ENCODE results near the gene FAM222A. TPM values are rescaled to one million over a fixed set of nuclear protein-coding genes. Genes with fewer than 3 reads are reported as not detected.

The FAM222A gene
- total RNA-seq, 4 donors from 2014 or later, result 1.4 to 3.0 (median 1.8) TPM

GRCh38 chr12:109697877-109698468 is 15.7 kb upstream of the FAM222A start:
- H3K4me1 ChIP-seq, result peaks cover 8 to 11% (median 9%) of the 10 kb centered on the region in 4 donors
- no peak for DNase-seq
- no peaks in the 10 kb centered on the region for H3K36me3 ChIP-seq
- H3K27me3 ChIP-seq, result no peaks in the 10 kb centered on the region
- H3K4me3 ChIP-seq, result no peak overlapping the region
- in situ Hi-C loops (cut with MboI; ENCODE audit: low pct_ligation_motif_present in 1 of 4, low pct_unique_long_range_greater_than_20kb in 1 of 4, low sequenced_read_pairs in 3 of 4), result no loop called here
- H3K27ac ChIP-seq, result no peak overlapping the region
- H3K9me3 ChIP-seq, result no peaks in the 10 kb centered on the region
- intact Hi-C loops (cut with DNase I; ENCODE audit: low total_unique reads), result loop anchor here (10.0 kb wide), 1 partner anchor 83 kb away; no protein-coding TSS in a partner anchor
- no peak for TF ChIP-seq POLR2A (IDR thresholded peaks at IDR 0.05)
- TF ChIP-seq, protein P1, sequence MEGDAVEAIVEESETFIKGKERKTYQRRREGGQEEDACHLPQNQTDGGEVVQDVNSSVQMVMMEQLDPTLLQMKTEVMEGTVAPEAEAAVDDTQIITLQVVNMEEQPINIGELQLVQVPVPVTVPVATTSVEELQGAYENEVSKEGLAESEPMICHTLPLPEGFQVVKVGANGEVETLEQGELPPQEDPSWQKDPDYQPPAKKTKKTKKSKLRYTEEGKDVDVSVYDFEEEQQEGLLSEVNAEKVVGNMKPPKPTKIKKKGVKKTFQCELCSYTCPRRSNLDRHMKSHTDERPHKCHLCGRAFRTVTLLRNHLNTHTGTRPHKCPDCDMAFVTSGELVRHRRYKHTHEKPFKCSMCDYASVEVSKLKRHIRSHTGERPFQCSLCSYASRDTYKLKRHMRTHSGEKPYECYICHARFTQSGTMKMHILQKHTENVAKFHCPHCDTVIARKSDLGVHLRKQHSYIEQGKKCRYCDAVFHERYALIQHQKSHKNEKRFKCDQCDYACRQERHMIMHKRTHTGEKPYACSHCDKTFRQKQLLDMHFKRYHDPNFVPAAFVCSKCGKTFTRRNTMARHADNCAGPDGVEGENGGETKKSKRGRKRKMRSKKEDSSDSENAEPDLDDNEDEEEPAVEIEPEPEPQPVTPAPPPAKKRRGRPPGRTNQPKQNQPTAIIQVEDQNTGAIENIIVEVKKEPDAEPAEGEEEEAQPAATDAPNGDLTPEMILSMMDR (IDR thresholded peaks at IDR 0.05), result no peak
- 74 to 83% methylated on average over 1 to 11 of the region's 11 CpGs for WGBS, 2 donors (ENCODE audit: low coverage in 1 of 2)

- no peak overlapping the region for H3K27ac ChIP-seq
- H3K27me3 ChIP-seq, result no peaks in the 10 kb centered on the region
- no peaks in the 10 kb centered on the region for H3K9me3 ChIP-seq
- H3K4me3 ChIP-seq, result no peak overlapping the region
- peaks cover 8 to 11% (median 9%) of the 10 kb centered on the region in 4 donors for H3K4me1 ChIP-seq
- TF ChIP-seq, protein P1 (IDR thresholded peaks at IDR 0.05), result no peak
- TF ChIP-seq POLR2A (IDR thresholded peaks at IDR 0.05) (no peak), EP300 (IDR thresholded peaks at IDR 0.05; ENCODE audit: low read depth) (no peak), POLR2AphosphoS5 (IDR thresholded peaks at IDR 0.05) (no peak)
- WGBS, 2 donors (ENCODE audit: low coverage in 1 of 2), result 89% methylated on average over 7 of the region's 7 CpGs; no CpG with 5 or more reads in 1 of the 2 donors
- intact Hi-C loops (cut with DNase I; ENCODE audit: low total_unique reads), result loop anchor here (10.0 kb wide), 1 partner anchor 84 kb away; no protein-coding TSS in a partner anchor
- DNase-seq, result no peak
- in situ Hi-C loops (cut with MboI; ENCODE audit: low pct_ligation_motif_present in 1 of 4, low pct_unique_long_range_greater_than_20kb in 1 of 4, low sequenced_read_pairs in 3 of 4), result no loop called here
- no peaks in the 10 kb centered on the region for H3K36me3 ChIP-seq
Observed at GRCh38 chr12:109698820-109699219, 14.8 kb upstream of the FAM222A start.

DNA sequence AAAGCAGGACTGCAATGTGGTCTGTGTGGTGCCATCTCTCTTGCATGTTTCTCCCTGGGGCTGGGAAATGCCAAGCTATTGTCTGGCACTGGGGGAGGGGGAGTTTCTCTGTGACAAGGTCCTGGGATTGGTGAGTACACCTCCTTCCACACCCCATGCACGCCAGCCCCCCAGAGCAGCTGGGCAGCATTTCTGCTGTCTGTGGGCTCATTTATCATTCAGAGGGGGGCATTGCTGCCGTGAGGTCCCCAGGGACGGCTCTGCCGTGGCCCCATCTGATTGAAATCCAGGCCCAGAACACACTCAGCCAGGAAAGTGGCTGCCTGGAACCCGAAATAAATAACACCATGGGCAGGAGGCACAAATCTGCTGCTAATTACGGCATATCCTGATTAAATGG is 12.6 kb upstream of the FAM222A start:
- no peaks in the 10 kb centered on the region for H3K36me3 ChIP-seq
- 71% methylated on average over 6 of the region's 6 CpGs; no CpG with 5 or more reads in 1 of the 2 donors for WGBS, 2 donors (ENCODE audit: low coverage in 1 of 2)
- intact Hi-C loops (cut with DNase I; ENCODE audit: low total_unique reads), result no loop called here
- no peak overlapping the region for H3K27ac ChIP-seq
- no peak for DNase-seq
- no peak overlapping the region for H3K4me3 ChIP-seq
- no peaks in the 10 kb centered on the region for H3K27me3 ChIP-seq
- H3K4me1 ChIP-seq, result peaks cover under 1 to 3% (median 3%) of the 10 kb centered on the region in 4 donors
- in situ Hi-C loops (cut with MboI; ENCODE audit: low pct_ligation_motif_present in 1 of 4, low pct_unique_long_range_greater_than_20kb in 1 of 4, low sequenced_read_pairs in 3 of 4), result no loop called here
- H3K9me3 ChIP-seq, result no peaks in the 10 kb centered on the region
- TF ChIP-seq EP300 (IDR thresholded peaks at IDR 0.05; ENCODE audit: low read depth) (no peak), POLR2AphosphoS5 (IDR thresholded peaks at IDR 0.05) (no peak), POLR2A (IDR thresholded peaks at IDR 0.05) (no peak)
- TF ChIP-seq, protein P1 (IDR thresholded peaks at IDR 0.05), result no peak

- intact Hi-C loops (cut with DNase I; ENCODE audit: low total_unique reads) (no loop called here), in situ Hi-C loops (cut with MboI; ENCODE audit: low pct_ligation_motif_present in 1 of 4, low pct_unique_long_range_greater_than_20kb in 1 of 4, low sequenced_read_pairs in 3 of 4) (no loop called here)
- Histone ChIP-seq H3K9me3 (no peaks in the 10 kb centered on the region), H3K4me1 (peaks cover 0 to 7% (median 2%) of the 10 kb centered on the region in 4 donors), H3K27me3 (no peaks in the 10 kb centered on the region), H3K27ac (no peak overlapping the region), H3K36me3 (no peaks in the 10 kb centered on the region), H3K4me3 (no peak overlapping the region)
- TF ChIP-seq, protein P1 (IDR thresholded peaks at IDR 0.05), result no peak
- TF ChIP-seq EP300 (IDR thresholded peaks at IDR 0.05; ENCODE audit: low read depth) (no peak), POLR2A (IDR thresholded peaks at IDR 0.05) (no peak), POLR2AphosphoS5 (IDR thresholded peaks at IDR 0.05) (no peak)
- DNase-seq, result no peak
- 92% methylated on average over 9 of the region's 9 CpGs; no CpG with 5 or more reads in 1 of the 2 donors for WGBS, 2 donors (ENCODE audit: low coverage in 1 of 2)
Observed at GRCh38 chr12:109702111-109702841, 11.3 kb upstream of the FAM222A start.
